ENCODE measurements around the gene DNAI1. TPM values are rescaled to one million over a fixed set of nuclear protein-coding genes. Genes with fewer than 3 reads are reported as not detected.

Gene DNAI1
- total and polyA plus RNA-seq, 10 of the 15 experiments (the other 5 are each of a cell fraction or from before 2014, with no cell fraction given), result not detected

- Histone ChIP-seq H3K4me1 (ENCODE audit: control insufficient read depth, insufficient read depth, low read length) (no peaks in the 10 kb centered on the region), H3K36me3 (ENCODE audit: control insufficient read depth in 2 of 2, insufficient read depth in 2 of 2, low read length in 1 of 2) (no peaks in the 10 kb centered on the region), H3K9me3 (replicated peaks; ENCODE audit: control insufficient read depth, insufficient read depth, low read length) (no peaks in the 10 kb centered on the region), H3K27me3 (replicated peaks in 1 of 2; ENCODE audit: control insufficient read depth in 2 of 2, insufficient read depth in 2 of 2, low read length in 1 of 2) (peaks cover 5 to 17% of the 10 kb centered on the region in 2 experiments; a peak in 3 of 4 replicates), H3K9ac (ENCODE audit: control insufficient read depth, insufficient read depth, low read length) (no peak overlapping the region), H3K79me2 (ENCODE audit: control insufficient read depth, insufficient read depth, low read length) (no peaks in the 10 kb centered on the region), H2AFZ (ENCODE audit: control insufficient read depth, low read depth, low read length) (no peak overlapping the region), H3K4me3 (no peak overlapping the region), H4K20me1 (ENCODE audit: control insufficient read depth, insufficient read depth) (no peaks in the 10 kb centered on the region), H3K4me2 (ENCODE audit: control insufficient read depth, insufficient read depth) (no peak overlapping the region), H3K27ac (ENCODE audit: control insufficient read depth, insufficient read depth) (no peak overlapping the region)
- RAD21 ChIA-PET (ENCODE audit: unreplicated experiment), result no interaction called here
- intact Hi-C loops (cut with micrococcal nuclease; ENCODE audit: unreplicated experiment), result no loop called here
- SMC1A ChIA-PET (ENCODE audit: uncharacterized antibody, unreplicated experiment), result interaction anchor here (1.4 kb wide), 1 partner anchor 110 kb away, joined by 3 read pairs; no protein-coding TSS in a partner anchor
- 0% methylated on average over 2 of the region's 2 CpGs for WGBS (ENCODE audit: insufficient coverage, insufficient replicate concordance, low lambda C conversion rate, missing lambda C conversion rate)
- POLR2A ChIA-PET, result no interaction called here
- TF ChIP-seq ZNF217 (IDR thresholded peaks at IDR 0.05) (no peak), PML (IDR thresholded peaks at IDR 0.05; ENCODE audit: low read length) (no peak), ASH2L (IDR thresholded peaks at IDR 0.05; ENCODE audit: borderline replicate concordance, low read depth) (no peak), NFIC (IDR thresholded peaks at IDR 0.05; ENCODE audit: low read depth, low read length) (no peak), MYC (IDR thresholded peaks at IDR 0.05; ENCODE audit: insufficient read depth, insufficient read length, insufficient replicate concordance, low read length, severe bottlenecking) (no peak), KAT2A (conservative IDR thresholded peaks at IDR 0.05; ENCODE audit: control insufficient read depth, low read depth, low read length) (no peak), GATAD2B (conservative IDR thresholded peaks at IDR 0.05; ENCODE audit: low read depth) (no peak), HCFC1 (IDR thresholded peaks at IDR 0.05; ENCODE audit: low read length) (no peak), SIN3A (IDR thresholded peaks at IDR 0.05; ENCODE audit: low read depth, low read length) (no peak), KDM1A (IDR thresholded peaks at IDR 0.05; ENCODE audit: borderline replicate concordance) (no peak), STAT3 (IDR thresholded peaks at IDR 0.05; ENCODE audit: low read depth, low read length) (no peak), MTA2 (IDR thresholded peaks at IDR 0.05; ENCODE audit: low read depth) (no peak), SMAD5 (IDR thresholded peaks at IDR 0.05; ENCODE audit: low read depth) (no peak), POLR2A (IDR thresholded peaks at IDR 0.05; ENCODE audit: low read depth, low read length) (no peak), POLR2AphosphoS2 (IDR thresholded peaks at IDR 0.05; ENCODE audit: low read depth, low read length) (no peak)
- TF ChIP-seq, protein P1, sequence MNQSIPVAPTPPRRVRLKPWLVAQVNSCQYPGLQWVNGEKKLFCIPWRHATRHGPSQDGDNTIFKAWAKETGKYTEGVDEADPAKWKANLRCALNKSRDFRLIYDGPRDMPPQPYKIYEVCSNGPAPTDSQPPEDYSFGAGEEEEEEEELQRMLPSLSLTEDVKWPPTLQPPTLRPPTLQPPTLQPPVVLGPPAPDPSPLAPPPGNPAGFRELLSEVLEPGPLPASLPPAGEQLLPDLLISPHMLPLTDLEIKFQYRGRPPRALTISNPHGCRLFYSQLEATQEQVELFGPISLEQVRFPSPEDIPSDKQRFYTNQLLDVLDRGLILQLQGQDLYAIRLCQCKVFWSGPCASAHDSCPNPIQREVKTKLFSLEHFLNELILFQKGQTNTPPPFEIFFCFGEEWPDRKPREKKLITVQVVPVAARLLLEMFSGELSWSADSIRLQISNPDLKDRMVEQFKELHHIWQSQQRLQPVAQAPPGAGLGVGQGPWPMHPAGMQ (IDR thresholded peaks at IDR 0.05; ENCODE audit: borderline replicate concordance), result no peak
- BruUV-seq (replicated peaks), result no TSS peak
- FAIRE-seq (no peak), DNase-seq (ENCODE audit: low read depth, low spot score) (no peak), ATAC-seq (no peak)
- CTCF ChIA-PET, result interaction anchor here (1.0 kb wide), 1 partner anchor 110 kb away, joined by 5 read pairs; no protein-coding TSS in a partner anchor
- in situ Hi-C loops (cut with MboI), result no loop called here
Observed at GRCh38 chr9:34513567-34514214, 55.1 kb downstream of the DNAI1 start.

All from GM12878 (cell line).